Endothelial cell (in vitro differentiated cells): ENCODE results near the gene ZNF418. TPM values are rescaled to one million over a fixed set of nuclear protein-coding genes. Genes with fewer than 3 reads are reported as not detected.

Experiments
- DNase-seq: peaks from one replicate; pipeline ENCODE4 v3.0.0; 2021; ENCODE audit warnings: low spot score
- H3K27ac Mint-ChIP-seq: one replicate; pipeline ENCODE4 v1.8.0; 2021; ENCODE audit warnings: mixed read lengths, inconsistent platforms; ENCODE audit not compliant: unreplicated experiment
- H3K27me3 Mint-ChIP-seq: one replicate; pipeline ENCODE4 v1.8.0; 2021; ENCODE audit warnings: mild to moderate bottlenecking, moderate library complexity, mixed read lengths, inconsistent platforms; ENCODE audit not compliant: unreplicated experiment
- H3K36me3 Mint-ChIP-seq: one replicate; pipeline ENCODE4 v1.8.0; 2021; ENCODE audit warnings: mild to moderate bottlenecking, low read depth, mixed read lengths, inconsistent platforms; ENCODE audit not compliant: unreplicated experiment
- H3K4me1 Mint-ChIP-seq: one replicate; pipeline ENCODE4 v1.8.0; 2021; ENCODE audit warnings: mild to moderate bottlenecking, mixed read lengths, inconsistent platforms; ENCODE audit not compliant: unreplicated experiment
- H3K4me3 Mint-ChIP-seq: one replicate; pipeline ENCODE4 v1.8.0; 2021; ENCODE audit warnings: mild to moderate bottlenecking, mixed read lengths, inconsistent platforms; ENCODE audit not compliant: unreplicated experiment
- H3K9me3 Mint-ChIP-seq: one replicate; pipeline ENCODE4 v1.8.0; 2021; ENCODE audit warnings: mixed read lengths, inconsistent platforms; ENCODE audit not compliant: unreplicated experiment
- total RNA-seq: library from RNA; stranded (reverse); fragmentation: NEBNext Ultra II Directional; extraction: Animal tissue kit (Norgen Biotek cat#: 25700); gene quantifications from one replicate; pipeline ENCODE4 v1.2.1, GENCODE V29; 2021; ENCODE audit not compliant: unreplicated experiment
- TF ChIP-seq, protein P1 (sequence below): fragments of 200-600 bp; sonication (generic); IDR thresholded peaks from one replicate; pipeline ENCODE4 v1.5.0; 2021; ENCODE audit warnings: antibody characterized with exemption; ENCODE audit not compliant: unreplicated experiment

The ZNF418 gene
- total RNA-seq, 1 donor from 2014 or later: 14.0 TPM

DNA sequence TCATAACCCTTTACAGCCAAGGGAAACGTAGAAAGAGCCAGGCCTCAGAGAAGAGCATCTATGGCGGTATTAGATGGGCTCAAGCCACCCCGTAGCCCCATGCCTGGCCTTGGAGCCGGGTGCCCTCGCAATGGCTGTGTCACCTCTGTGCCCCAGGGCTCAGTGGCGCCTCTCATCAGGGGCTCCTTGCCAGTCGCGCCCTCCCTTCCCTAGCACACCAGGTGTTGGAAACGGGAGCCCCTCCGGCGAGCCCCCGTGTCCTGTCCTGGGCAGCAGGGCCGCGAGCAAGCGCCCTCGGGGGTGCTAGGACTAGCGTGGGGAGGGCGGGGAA lies 11.9 kb upstream of the ZNF418 start:
- TF ChIP-seq, protein P1, sequence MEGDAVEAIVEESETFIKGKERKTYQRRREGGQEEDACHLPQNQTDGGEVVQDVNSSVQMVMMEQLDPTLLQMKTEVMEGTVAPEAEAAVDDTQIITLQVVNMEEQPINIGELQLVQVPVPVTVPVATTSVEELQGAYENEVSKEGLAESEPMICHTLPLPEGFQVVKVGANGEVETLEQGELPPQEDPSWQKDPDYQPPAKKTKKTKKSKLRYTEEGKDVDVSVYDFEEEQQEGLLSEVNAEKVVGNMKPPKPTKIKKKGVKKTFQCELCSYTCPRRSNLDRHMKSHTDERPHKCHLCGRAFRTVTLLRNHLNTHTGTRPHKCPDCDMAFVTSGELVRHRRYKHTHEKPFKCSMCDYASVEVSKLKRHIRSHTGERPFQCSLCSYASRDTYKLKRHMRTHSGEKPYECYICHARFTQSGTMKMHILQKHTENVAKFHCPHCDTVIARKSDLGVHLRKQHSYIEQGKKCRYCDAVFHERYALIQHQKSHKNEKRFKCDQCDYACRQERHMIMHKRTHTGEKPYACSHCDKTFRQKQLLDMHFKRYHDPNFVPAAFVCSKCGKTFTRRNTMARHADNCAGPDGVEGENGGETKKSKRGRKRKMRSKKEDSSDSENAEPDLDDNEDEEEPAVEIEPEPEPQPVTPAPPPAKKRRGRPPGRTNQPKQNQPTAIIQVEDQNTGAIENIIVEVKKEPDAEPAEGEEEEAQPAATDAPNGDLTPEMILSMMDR: no peak
- peaks cover 10% of the 10 kb centered on the region for H3K4me1 Mint-ChIP-seq
- no peak for DNase-seq
- H3K27ac Mint-ChIP-seq: no peak overlapping the region
- H3K36me3 Mint-ChIP-seq: peaks cover 44% of the 10 kb centered on the region
- H3K4me3 Mint-ChIP-seq: peak overlapping the region; percentile 95
- peaks cover 17% of the 10 kb centered on the region for H3K27me3 Mint-ChIP-seq
- H3K9me3 Mint-ChIP-seq: peaks cover 29% of the 10 kb centered on the region

DNA sequence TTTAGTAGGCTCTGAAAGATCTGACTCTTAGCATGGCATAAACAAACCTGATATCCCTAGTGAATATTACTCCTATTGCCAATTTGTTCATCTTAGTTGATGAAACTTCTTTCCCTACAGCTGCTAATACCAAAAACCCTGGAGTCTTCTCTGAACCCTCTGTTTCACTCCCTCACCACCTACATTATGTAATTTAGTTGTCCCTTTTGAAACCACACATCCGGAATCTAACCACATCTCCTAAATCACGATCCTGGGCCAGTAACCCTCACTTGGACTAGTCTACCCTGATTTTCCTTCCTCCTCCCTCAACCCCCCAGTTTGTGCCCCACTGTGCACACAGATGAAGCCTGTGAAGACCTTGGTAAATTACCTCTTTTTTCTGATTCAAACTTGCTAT lies 11.1 kb upstream of the ZNF418 start:
- TF ChIP-seq, protein P1: no peak
- H3K4me3 Mint-ChIP-seq: peak overlapping the region; percentile 88
- H3K27ac Mint-ChIP-seq: peak overlapping the region; percentile 39
- peaks cover 10% of the 10 kb centered on the region for H3K4me1 Mint-ChIP-seq
- H3K9me3 Mint-ChIP-seq: peaks cover 24% of the 10 kb centered on the region
- peaks cover 52% of the 10 kb centered on the region for H3K36me3 Mint-ChIP-seq
- H3K27me3 Mint-ChIP-seq: peaks cover 17% of the 10 kb centered on the region
- DNase-seq: no peak

GRCh38 chr19:57941593-57941992 lies 6.4 kb upstream of the ZNF418 start:
- Mint-ChIP-seq H3K27me3 (peaks cover 14% of the 10 kb centered on the region), H3K9me3 (peaks cover 14% of the 10 kb centered on the region), H3K27ac (no peak overlapping the region), H3K4me3 (peak overlapping the region; percentile 73), H3K4me1 (peaks cover 7% of the 10 kb centered on the region), H3K36me3 (peaks cover 61% of the 10 kb centered on the region)
- TF ChIP-seq, protein P1: no peak
- no peak for DNase-seq

- Mint-ChIP-seq H3K36me3 (peaks cover 37% of the 10 kb centered on the region), H3K27ac (no peak overlapping the region), H3K4me3 (peak overlapping the region; percentile 98), H3K27me3 (no peaks in the 10 kb centered on the region), H3K4me1 (peaks cover 11% of the 10 kb centered on the region), H3K9me3 (no peaks in the 10 kb centered on the region)
- DNase-seq: no peak
- TF ChIP-seq, protein P1: no peak
Measured at GRCh38 chr19:57935731-57936130, 529 bp upstream of the ZNF418 start.

GRCh38 chr19:57927587-57927986 lies 7.6 kb downstream of the ZNF418 start:
- Mint-ChIP-seq H3K4me3 (peak overlapping the region; percentile 78), H3K36me3 (peaks cover 69% of the 10 kb centered on the region), H3K27me3 (peaks cover 2% of the 10 kb centered on the region), H3K9me3 (peaks cover 18% of the 10 kb centered on the region), H3K4me1 (no peaks in the 10 kb centered on the region), H3K27ac (no peak overlapping the region)
- no peak for DNase-seq
- TF ChIP-seq, protein P1: no peak
